KBM-7 (cell line): ENCODE measurements around the gene TGFBI.

Experiments
- DNase-seq: peaks from one replicate; pipeline ENCODE4 v3.0.0-alpha.2; 2015
- in situ Hi-C: fragments of 300-500 bp; cut with MboI; formaldehyde crosslinking; loops from 2 replicates; pipeline ENCODE4 v1.14.3; 2020; ENCODE audit warnings: low sequenced_read_pairs, low pct_unique_long_range_greater_than_20kb, mixed read lengths

TGFBI gene

DNA sequence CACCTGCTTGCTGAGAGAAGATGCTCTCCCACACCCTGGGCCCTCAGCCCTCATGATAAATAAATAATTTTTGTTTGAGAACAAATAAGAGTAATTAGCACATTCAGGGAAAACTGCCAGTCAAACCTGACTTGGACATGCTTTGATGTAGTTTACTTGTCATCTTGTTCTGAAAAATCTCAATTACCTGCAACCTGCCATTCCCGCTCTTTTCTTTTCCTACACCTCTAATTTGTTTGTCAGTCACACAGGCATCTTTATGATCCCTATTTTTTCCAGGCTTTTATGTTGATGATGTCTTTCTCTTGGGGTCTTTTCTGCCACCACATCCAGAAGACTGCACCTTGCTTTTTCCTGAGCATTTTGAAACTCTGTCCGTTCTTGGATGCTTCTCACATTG is 28.6 kb upstream of the TGFBI start:
- in situ Hi-C loops = no loop called here

DNA sequence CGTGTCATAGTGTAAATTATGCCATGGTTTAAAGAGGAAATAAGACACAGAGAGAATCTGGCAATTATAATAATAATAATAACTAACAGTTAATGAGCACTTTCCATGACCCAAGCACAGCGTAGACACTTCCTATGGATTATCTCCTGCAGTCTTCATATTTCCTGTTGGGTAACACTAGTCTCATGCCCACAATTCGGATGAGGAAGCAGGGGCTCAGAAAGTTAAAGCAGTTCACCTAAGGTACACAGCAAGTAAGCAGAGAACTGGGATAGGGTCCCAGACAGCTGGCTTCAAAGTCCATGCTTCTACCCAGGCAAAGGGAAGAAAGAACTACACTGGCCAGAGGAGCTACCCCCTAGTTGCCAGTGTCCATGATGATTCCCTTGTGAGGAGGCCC is 27.9 kb upstream of the TGFBI start:
- DNase-seq = no peak
- in situ Hi-C loops = no loop called here

More for the DNA sequence above, 28.6 kb upstream of the TGFBI start:
- no peak for DNase-seq

DNA sequence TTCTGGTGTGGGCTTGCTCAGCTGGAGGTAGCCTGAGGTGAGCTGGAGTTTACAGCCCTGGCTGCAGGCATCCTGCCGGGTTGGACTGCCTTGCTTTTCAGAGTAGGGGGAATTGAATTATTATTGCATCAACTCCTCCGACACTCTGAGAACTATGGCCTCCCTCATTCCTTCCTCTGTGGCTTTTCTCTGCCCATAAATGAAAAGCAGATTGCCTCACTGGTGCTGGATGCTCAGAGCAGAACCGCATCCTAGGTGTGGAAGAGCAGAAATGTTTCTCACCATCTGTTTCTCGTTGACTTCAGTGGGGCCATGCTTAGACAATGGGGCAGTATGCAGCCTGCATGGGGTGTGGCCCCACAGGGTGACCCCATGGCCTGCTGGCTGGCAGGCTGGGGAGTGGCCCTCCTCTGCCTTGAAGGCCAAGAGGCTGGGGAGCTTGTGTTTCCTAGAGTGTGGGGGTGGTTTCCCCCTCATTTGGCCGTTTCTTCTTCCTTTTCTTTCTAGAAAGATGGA is 27.3 kb upstream of the TGFBI start:
- in situ Hi-C loops = no loop called here
- DNase-seq = no peak

DNA sequence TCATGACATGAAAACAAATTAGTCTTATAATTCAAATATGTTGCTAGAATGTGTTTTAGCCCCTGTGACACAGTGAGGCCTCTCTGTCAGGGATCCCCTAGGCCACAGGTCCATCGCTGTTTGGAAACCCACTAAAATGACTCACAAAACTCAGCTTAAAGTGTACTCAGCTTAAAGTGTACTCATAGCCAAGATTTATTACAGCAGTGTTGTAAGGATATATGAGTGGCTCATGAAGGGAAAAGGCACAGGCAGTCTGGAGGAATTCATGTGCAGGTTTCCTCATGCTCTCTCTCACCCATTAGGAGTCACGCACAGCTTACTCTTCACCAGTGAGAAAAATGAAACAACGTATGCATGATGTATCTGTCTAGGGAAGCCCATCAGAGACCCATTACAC is 24.4 kb upstream of the TGFBI start:
- in situ Hi-C loops = no loop called here
- no peak for DNase-seq

DNA sequence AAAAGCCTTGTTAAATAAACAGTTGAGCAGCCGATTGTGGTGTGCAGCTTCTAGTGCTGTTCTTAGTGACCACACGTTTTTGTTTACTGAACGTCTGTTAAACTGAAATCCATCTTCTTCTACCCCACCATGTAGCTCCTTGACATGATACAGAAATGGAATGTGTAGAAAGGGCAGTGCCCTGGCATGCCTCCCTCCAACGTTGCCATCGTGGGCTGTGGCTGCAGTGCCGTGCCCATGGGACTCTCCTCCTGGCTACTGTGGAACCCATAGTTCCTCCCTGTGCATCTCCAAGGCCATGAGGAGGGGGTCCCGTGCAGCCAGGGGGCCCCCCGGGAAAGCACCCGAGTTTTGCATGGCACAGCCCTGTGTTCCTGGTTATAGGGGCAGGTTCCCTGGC is 23.3 kb upstream of the TGFBI start:
- DNase-seq = no peak
- in situ Hi-C loops = no loop called here

DNA sequence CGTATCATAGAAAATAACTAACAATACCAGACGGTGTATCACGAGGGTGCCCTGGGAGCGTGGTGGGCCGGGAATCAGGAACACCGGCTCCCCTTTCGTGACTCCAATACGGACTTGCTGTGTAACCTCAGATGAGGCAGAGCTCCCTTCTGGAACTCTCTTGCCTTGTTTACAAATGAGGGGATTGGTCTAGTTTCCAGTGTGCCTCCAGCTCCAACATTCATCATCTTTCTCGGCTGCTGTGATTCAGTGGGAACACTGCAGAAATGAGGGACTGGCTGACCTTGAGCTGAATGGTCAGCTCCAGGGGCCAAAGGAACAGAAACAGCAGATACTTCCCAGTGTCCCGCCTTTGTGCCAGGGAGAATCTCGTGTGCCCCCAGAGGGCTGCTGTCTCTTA is 22.6 kb upstream of the TGFBI start:
- in situ Hi-C loops = no loop called here
- DNase-seq = no peak

DNA sequence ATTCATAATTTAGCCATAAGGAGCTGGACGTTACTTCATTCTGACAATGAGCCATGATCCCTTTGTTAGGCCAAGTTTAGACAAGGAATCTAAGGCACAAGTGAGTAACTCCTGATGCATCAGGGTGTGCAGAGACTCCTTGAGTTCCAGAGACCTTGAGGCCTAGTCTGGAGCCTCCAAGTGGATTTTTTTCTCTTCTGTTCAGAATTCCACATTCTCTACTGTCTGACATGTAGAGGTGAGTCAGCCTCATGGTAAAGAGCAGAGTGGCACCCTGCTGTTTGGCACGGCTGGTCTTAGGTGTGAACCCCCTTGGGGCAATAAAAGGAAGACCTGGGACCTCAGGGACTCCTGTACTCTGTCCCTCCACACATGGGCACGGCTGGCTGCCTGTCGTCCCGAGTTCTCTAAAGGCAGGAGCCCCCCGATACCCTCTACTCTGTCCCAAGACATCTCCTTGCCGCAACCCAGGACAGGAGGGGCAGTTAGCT is 22.0 kb upstream of the TGFBI start:
- in situ Hi-C loops = no loop called here
- DNase-seq = no peak

DNA sequence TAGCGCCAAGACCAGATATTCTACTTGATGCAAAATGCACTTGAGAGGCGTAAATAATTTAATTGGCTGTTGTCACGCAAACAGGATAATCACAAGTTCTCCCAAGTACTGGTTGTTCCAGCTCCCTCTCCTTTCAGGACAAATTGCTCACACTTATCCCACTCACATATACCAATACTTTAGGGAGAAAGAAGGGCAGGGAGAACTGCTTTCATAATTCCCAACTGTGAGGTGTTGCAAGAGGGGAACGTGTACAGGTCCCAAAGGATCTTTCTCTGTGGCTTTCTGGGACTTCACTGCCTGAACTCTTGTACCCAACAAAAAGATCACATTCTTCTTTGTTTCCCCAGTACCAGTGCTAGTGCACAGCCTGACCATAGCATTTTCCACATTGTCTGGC is 21.5 kb upstream of the TGFBI start:
- in situ Hi-C loops = no loop called here
- no peak for DNase-seq

DNA sequence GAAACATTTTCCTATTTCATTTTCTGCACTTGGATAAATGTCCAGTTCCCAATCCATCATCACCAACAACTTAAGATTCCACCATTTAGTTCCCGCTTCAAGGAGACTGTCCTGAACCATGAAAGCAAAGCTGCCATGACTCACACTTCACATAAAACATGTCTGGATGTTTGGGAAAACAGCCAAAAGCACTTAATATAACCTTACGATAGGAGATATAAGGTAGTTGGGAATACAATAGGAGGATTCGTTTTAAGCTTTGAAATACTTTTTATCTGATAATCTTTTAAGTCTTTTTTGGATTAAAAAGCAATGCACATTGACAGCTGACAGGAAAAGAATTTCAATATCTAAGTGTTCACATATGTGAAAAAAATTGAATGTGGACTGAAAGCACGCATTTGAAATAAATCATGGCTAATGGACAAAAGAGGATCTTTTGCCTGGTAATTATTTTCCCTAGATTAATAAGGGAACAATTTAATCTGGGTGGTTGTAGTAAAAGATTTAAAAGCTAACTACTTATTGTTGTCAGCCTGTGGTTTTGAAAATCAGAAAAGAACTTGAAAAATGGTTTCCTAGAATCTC is 17.3 kb upstream of the TGFBI start:
- DNase-seq = no peak
- in situ Hi-C loops = no loop called here

DNA sequence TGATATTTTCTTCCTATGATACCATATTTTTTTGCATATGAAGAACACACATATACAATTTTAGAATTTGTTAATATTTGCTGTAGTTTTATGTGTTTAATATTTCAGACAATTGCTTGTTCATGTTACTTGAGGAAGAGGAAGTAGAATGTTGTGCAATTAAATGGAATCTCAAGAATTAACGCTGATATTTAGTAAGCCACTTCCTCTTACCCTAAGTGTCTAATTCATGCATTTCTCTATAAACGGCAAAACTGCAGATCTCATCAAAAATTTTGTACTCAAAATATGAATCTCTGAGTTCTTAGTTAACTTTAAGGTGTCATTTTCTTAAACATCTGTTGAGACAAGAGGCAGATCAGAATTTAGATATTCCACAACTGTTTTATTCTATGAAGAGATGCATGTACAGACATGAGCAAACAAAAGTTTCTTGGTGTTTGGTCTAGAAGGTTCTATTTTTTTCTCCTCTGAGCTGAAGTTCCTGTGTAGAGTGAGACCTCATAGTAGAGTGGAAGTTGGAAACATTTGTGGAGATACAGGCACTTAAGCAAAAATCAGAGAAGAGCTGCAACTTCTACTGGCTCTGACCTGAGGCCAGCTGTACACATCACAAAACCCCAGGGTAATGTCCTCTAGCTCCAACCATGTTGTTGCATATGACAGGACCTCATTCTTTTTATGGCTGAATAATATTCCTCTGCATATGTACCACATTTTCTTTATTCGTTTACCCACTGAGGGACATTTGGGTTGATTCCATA is 16.6 kb upstream of the TGFBI start:
- in situ Hi-C loops = no loop called here
- DNase-seq = peak; percentile 40

DNA sequence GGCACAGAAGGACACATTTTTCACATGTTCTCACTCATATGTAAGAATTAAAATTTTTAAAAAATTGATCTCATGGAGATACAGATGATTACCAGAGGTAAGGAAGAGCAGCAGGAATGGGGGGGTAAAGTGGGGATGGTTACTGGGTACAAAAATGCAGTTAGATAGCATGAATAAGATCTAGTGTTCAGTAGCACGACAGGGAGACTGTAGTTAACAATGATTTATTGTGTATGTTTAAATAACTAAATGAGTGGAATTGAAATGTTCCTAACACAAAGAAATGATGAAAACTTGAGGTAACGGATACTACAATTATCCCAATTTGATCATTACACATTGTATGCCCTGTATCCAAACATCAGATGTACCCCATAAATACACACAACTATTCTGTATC is 15.2 kb upstream of the TGFBI start:
- in situ Hi-C loops = no loop called here
- DNase-seq = no peak

DNA sequence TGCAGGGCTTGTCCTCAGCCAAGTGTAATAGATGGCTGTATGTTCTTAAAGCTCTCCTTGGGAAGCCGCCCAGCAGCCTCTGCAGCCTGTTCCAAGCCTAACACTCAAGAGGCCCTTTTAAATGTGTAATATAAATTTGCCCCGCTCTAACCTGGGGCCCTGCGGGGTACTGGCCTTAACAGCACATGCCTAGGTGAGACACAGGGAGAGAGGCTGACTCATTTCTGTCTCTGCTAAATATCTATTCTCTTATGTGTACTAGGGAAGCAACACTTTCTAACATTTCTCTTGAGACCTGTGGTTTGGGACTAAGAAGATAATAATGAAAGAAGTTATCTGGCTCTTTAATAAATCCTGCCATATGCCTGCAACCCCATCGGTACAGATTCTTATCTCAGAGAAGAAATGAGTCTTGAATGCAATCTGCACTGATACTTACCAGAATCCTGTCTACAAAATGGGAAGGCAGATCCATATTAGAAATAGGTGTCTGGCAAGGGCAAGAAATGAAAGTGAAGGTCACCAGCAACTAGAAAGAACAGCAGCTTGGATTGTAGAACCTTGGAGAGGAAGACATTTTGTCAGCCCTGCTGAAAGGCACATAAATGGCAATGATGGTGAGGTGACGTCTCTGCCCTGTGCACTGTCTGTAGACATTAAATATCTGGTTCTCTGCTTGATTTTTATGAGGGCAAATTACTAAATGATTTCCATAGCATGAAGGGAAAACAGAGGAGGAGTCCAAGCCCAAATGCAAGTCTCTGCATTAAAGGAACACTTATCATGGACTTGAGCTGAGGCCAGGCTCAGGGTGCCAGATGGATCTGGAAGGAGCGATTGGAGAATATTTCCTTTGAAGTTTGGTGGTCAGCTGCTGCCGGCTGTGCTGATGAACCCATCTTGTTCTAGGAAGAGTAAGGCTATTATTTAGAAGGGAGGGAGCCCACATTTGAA is 14.5 kb upstream of the TGFBI start:
- in situ Hi-C loops = no loop called here
- no peak for DNase-seq

DNA sequence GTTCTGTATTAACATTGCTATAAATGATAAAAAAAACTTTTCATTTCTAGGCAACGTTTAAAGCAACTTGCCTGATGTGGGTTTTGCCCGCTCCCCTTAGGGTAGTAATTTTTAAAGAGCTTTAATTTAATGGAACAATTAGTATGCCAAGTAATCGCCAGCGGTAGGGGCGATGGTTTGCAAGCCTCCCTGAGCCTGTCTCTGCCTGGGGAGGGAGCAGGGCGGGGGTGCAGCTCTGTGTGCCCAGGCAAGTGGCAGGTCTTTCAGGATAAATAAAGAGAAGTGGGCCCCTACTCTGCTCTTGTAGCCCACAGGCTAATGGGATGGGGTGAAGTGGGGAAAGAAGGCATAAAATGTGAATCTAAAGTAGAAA is 13.8 kb upstream of the TGFBI start:
- no peak for DNase-seq
- in situ Hi-C loops = no loop called here

DNA sequence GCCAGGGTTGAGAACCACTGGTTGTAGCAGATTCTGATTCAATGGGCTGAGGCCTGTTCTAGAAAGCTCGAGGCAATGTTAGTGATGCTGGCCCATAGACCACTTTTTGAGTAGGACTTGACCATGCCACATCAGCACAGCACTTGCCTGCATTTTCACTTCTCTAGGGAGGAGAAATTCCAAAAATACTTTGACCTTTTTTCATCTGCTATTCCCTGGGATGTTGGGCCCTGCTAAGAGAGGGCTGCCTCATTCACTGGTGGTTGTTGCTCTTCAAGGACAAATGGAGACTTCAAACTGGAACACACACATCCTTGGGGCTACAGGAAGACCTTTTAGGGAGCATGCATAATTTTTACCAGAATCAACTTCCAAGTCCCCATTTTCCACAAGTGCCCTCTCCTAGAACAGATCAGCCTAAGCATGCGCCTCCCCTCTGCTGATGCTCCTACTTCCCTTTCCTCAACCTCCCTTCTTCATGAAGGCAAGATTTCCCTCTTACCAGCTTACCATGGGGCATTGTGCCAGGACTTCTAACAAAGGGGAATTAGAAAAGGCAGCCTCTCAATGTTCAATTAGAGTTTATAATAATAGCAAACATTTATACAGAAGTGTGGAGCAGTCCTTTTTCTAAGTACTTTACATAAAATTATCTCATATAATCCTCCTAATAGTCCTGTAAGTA is 12.7 kb upstream of the TGFBI start:
- in situ Hi-C loops = no loop called here
- DNase-seq = no peak

DNA sequence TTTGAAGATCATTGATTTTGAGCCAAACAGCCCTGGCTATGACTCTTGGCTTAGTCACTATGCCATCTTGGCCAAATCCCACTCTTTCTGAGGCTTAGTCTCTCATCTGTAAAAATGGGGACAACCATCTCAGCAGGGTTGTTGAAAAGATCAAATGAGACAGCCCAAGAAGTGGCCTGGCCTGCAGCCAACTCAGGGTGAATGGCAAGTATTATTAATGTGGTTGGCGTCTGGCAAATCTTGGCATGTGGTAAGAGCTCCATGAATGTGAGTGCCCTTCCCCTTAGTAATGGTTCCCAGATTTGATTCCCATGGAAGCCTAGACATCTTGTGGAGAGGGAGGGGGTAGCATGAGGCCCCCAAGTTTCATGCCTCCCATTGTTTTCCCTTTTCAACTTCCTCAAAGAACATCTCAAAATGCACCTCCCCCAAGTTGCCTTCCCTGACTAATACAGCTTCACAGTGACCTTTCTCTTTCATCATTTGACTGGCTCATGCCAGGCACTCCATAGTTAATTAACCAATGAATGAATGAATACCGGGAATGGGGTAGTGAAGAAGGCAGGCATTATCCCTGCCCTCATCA is 11.8 kb upstream of the TGFBI start:
- DNase-seq = no peak
- in situ Hi-C loops = no loop called here

DNA sequence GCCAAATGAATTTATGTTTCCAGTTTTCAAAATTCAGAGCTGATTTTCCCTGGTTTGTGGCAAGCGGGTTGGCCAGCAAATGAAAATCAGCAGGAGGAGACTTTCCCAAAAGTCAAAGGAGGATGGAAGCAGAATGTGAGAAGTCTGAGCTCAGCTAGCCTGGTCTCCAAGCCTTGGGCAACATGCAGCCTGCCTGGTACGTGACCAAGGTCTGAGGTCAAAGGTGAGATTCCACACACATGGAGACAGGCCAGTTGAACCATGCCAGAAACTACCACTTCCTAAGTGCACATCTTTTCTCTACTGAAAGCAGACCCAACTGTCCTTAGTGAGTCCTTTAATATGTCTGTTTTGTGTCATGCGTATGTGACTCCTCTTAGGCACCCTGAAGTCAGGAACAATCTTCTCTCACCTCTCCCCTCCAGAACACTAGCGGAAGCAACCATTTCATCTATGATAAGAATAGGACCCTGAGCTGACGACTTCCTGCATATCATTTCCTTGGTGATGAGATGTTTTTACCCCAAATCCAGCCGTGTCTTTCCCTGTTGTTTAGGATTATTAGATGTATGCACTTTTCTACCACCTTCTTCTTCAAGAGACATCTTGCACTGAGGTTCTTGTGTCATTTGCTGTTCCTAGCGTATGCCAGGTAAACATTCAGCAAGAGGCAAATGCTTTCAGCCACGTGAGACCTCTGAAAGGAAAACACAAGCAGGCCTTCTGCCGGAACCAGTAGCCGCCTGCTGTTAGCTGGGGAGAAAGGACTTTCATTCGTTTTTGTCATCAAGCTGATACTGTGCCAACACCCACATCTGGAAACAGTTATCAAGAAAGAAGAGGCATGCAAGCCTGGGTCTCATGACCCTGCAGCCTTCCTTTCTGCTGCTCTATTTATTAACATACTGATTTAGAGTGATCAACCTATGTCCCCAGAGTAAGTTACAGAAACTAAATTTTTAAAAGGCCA is 9.7 kb upstream of the TGFBI start:
- in situ Hi-C loops = no loop called here
- DNase-seq = no peak

DNA sequence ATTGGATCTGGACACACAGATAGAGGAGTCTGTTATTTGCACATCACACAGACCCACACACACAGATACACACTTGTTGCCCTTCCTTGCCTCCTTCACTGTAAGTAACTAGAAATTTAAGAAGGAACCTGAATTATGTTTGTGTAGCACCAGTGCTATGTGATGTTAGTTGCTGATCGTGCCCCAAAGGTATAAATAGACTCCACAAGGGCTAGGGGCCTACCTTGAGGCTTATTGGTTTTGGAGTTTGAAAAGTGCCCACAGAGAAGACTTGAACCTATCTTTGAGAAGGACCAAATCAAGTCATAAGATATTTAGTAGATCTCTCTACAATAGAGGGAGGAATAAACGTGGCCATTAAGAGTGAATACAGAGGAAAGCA is 8.8 kb upstream of the TGFBI start:
- DNase-seq = no peak
- in situ Hi-C loops = no loop called here
